B cell (primary cell): ENCODE measurements around the gene HIPK2. TPM values are rescaled to one million over a fixed set of nuclear protein-coding genes. Genes with fewer than 3 reads are reported as not detected.

Experiments used
- ATAC-seq: fragments of 200-7000 bp; cut with Tn5 transposase; one replicate; pipeline ENCODE4 v1.10.0; 2021; ENCODE audit warnings: low read depth, mild to moderate bottlenecking, moderate number of reproducible peaks, moderate library complexity
- CTCF ChIA-PET: fragments of 350-600 bp; sonication (Branson Sonifier 250); formaldehyde crosslinking; loops from one replicate; lab custom pipeline; 2021; ENCODE audit warnings: antibody characterized with exemption, inconsistent platforms; lab: Charles Lee
- POLR2A ChIA-PET: fragments of 350-600 bp; sonication (Branson Sonifier 250); formaldehyde crosslinking; loops from one replicate; lab custom pipeline; 2021; ENCODE audit warnings: antibody characterized with exemption; lab: Charles Lee
- DNase-seq: peaks from one replicate; pipeline ENCODE4 v3.0.0; 2013
- H2AFZ ChIP-seq: 2 replicates; pipeline ENCODE4 v1.6.1; 2012; ENCODE audit warnings: mild to moderate bottlenecking, low read depth, low read length; ENCODE audit not compliant: insufficient read depth, poor library complexity, severe bottlenecking
- H3K27ac ChIP-seq, 2 donors: 1 replicate in 1 of 2; 2 replicates in 1 of 2; pipeline ENCODE4 v1.5.1; 2012 to 2013; ENCODE audit warnings: low read length in 2 of 2, mild to moderate bottlenecking in 2 of 2, moderate library complexity in 1 of 2
- H3K27me3 ChIP-seq, 4 experiments: fragments of 200-600 bp in 1 of 4; sonication (generic) in 1 of 4; replicated peaks in 1 of 4; 1 replicate in 2 of 4; 2 replicates in 2 of 4; pipeline versions ENCODE4 v1.6.1 to v1.7.0; 2013 to 2016; ENCODE audit warnings: low read length in 3 of 4, mild to moderate bottlenecking in 2 of 4, mixed read lengths in 1 of 4, moderate library complexity in 1 of 4; ENCODE audit not compliant: insufficient read depth in 4 of 4, control insufficient read depth in 3 of 4; ENCODE audit errors: control extremely low read depth in 1 of 4
- H3K36me3 ChIP-seq, 2 experiments: replicated peaks in 1 of 2; 1 replicate in 1 of 2; 2 replicates in 1 of 2; pipeline versions ENCODE4 v1.6.1 to v1.7.1; 2013; ENCODE audit warnings: low read length in 1 of 2; ENCODE audit not compliant: insufficient read depth in 2 of 2, control insufficient read depth in 1 of 2; ENCODE audit errors: control extremely low read depth in 1 of 2, extremely low read depth in 1 of 2
- H3K4me1 ChIP-seq, 2 donors: fragments of 200-600 bp in 1 of 2; sonication (generic) in 1 of 2; 1 replicate in 1 of 2; 2 replicates in 1 of 2; pipeline versions ENCODE4 v1.5.1 to v1.6.1; 2013 to 2017; ENCODE audit warnings: low read length in 2 of 2; ENCODE audit not compliant: control insufficient read depth in 2 of 2, insufficient read depth in 2 of 2
- H3K4me2 ChIP-seq: replicated peaks from 2 replicates; pipeline ENCODE3; 2012; ENCODE audit warnings: mild to moderate bottlenecking, low read depth, low read length; ENCODE audit not compliant: poor library complexity, severe bottlenecking
- H3K4me3 ChIP-seq, 5 experiments: fragments of 200-600 bp in 1 of 5; sonication (generic) in 1 of 5; 1 replicate in 3 of 5; 2 replicates in 2 of 5; pipeline versions ENCODE4 v1.5.1 to v1.7.0; 2011 to 2016; ENCODE audit warnings: low read length in 4 of 5, mild to moderate bottlenecking in 4 of 5, low read depth in 2 of 5, control low read depth in 1 of 5, moderate library complexity in 1 of 5; ENCODE audit not compliant: insufficient read depth in 1 of 5; ENCODE audit errors: control extremely low read depth in 1 of 5, extremely low read depth in 1 of 5
- H3K79me2 ChIP-seq: fragments of 200-600 bp; sonication (generic); one replicate; pipeline ENCODE4 v1.6.0; 2016; ENCODE audit warnings: low read length; ENCODE audit not compliant: control insufficient read depth, insufficient read depth
- H3K9ac ChIP-seq: fragments of 200-600 bp; sonication (generic); 2 replicates; pipeline ENCODE4 v1.6.1; 2017; ENCODE audit warnings: mild to moderate bottlenecking, low read length, moderate library complexity
- H3K9me3 ChIP-seq, 3 donors: one replicate each; pipeline versions ENCODE4 v1.6.1 to v1.7.1; 2013; ENCODE audit warnings: low read length in 2 of 3; ENCODE audit not compliant: control insufficient read depth in 2 of 3, insufficient read depth in 1 of 3; ENCODE audit errors: control extremely low read depth in 1 of 3
- H4K20me1 ChIP-seq: 2 replicates; pipeline ENCODE4 v1.6.0; 2012; ENCODE audit warnings: mild to moderate bottlenecking, low read length; ENCODE audit not compliant: insufficient read depth, control insufficient read depth, poor library complexity, severe bottlenecking
- H3K27ac Mint-ChIP-seq: one replicate; pipeline ENCODE4 v1.8.0; 2021; ENCODE audit warnings: mixed read lengths
- H3K27me3 Mint-ChIP-seq: one replicate; pipeline ENCODE4 v1.8.0; 2021; ENCODE audit warnings: mixed read lengths
- H3K4me1 Mint-ChIP-seq: one replicate; pipeline ENCODE4 v1.8.0; 2021; ENCODE audit warnings: mixed read lengths
- H3K4me3 Mint-ChIP-seq: one replicate; pipeline ENCODE4 v1.8.0; 2021; ENCODE audit warnings: mixed read lengths
- H3K9me3 Mint-ChIP-seq: one replicate; pipeline ENCODE4 v1.8.0; 2022; ENCODE audit warnings: mixed read lengths; ENCODE audit not compliant: insufficient read depth
- EZH2 ChIP-seq: IDR thresholded peaks from 2 replicates; pipeline ENCODE4 v1.6.1; 2012; ENCODE audit warnings: borderline replicate concordance, low read depth, mild to moderate bottlenecking, moderate library complexity, low read length; ENCODE audit not compliant: insufficient read depth, poor library complexity, severe bottlenecking
- WGBS: methylation state at CpG from one replicate; pipeline ENCODE4 v1.1.5; 2013; ENCODE audit warnings: missing lambda C conversion rate; ENCODE audit not compliant: insufficient coverage; 5-methylcytosine and 5-hydroxymethylcytosine counted together
- intact Hi-C: fragments of 100-400 bp; cut with micrococcal nuclease; formaldehyde crosslinking; loops from one replicate; pipeline ENCODE4 v1.10.0; 2022
- polyA plus RNA-seq: library from polyadenylated mRNA; depleted of rRNA; stranded (reverse); fragments of >200 nt; gene quantifications from 2 replicates; pipeline ENCODE4 v1.2.3, GENCODE V29; 2012
- total RNA-seq, 2 donors: library from RNA; stranded (reverse); fragments of 120-200 nt in 1 of 2; gene quantifications; 1 replicate in 1 of 2; 2 replicates in 1 of 2; pipeline versions ENCODE4 v1.2.3 to v1.2.4, GENCODE V29; 2013 to 2022
- TF ChIP-seq, protein P1 (sequence below): fragments of 200-600 bp; IDR thresholded peaks from one replicate; pipeline ENCODE4 v1.8.0; 2022; ENCODE audit warnings: antibody characterized with exemption, mild to moderate bottlenecking

Gene HIPK2
- total and polyA plus RNA-seq, 2 donors (not counting 1 experiment from before 2014, with no cell fraction given): 6.8 to 58.2 TPM

- no peak overlapping the region for H3K4me3 Mint-ChIP-seq
- H3K4me1 Mint-ChIP-seq: peaks cover 58% of the 10 kb centered on the region
- no peak overlapping the region for H3K4me2 ChIP-seq
- ChIA-PET CTCF (interaction anchor here (0.5 to 3.6 kb wide), 3 partner anchors 8 to 234 kb away, joined by 3 to 13 read pairs (median 3); no protein-coding TSS in a partner anchor), POLR2A (no interaction called here)
- H3K27me3 Mint-ChIP-seq: no peaks in the 10 kb centered on the region
- peaks cover 25% of the 10 kb centered on the region for H4K20me1 ChIP-seq
- no peak for TF ChIP-seq EZH2
- TF ChIP-seq, protein P1, sequence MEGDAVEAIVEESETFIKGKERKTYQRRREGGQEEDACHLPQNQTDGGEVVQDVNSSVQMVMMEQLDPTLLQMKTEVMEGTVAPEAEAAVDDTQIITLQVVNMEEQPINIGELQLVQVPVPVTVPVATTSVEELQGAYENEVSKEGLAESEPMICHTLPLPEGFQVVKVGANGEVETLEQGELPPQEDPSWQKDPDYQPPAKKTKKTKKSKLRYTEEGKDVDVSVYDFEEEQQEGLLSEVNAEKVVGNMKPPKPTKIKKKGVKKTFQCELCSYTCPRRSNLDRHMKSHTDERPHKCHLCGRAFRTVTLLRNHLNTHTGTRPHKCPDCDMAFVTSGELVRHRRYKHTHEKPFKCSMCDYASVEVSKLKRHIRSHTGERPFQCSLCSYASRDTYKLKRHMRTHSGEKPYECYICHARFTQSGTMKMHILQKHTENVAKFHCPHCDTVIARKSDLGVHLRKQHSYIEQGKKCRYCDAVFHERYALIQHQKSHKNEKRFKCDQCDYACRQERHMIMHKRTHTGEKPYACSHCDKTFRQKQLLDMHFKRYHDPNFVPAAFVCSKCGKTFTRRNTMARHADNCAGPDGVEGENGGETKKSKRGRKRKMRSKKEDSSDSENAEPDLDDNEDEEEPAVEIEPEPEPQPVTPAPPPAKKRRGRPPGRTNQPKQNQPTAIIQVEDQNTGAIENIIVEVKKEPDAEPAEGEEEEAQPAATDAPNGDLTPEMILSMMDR: no peak
- no peak overlapping the region for H3K4me3 ChIP-seq
- H3K27ac Mint-ChIP-seq: peak overlapping the region; percentile 33
- H3K9me3 ChIP-seq: no peaks in the 10 kb centered on the region
- no peak overlapping the region for H3K9ac ChIP-seq
- H3K4me1 ChIP-seq: peaks cover 35 to 39% of the 10 kb centered on the region in 2 donors
- H2AFZ ChIP-seq: no peak overlapping the region
- H3K27me3 ChIP-seq: no peaks in the 10 kb centered on the region
- peaks cover 1 to 4% of the 10 kb centered on the region in 2 experiments for H3K36me3 ChIP-seq
- peaks cover 69% of the 10 kb centered on the region for H3K79me2 ChIP-seq
- ATAC-seq (no peak), DNase-seq (no peak)
- WGBS: 96% methylated on average over 9 of the region's 10 CpGs
- no peaks in the 10 kb centered on the region for H3K9me3 Mint-ChIP-seq
- intact Hi-C loops: no loop called here
- no peak overlapping the region for H3K27ac ChIP-seq
Observed at GRCh38 chr7:139769066-139769465, 8.7 kb downstream of the HIPK2 start.

DNA sequence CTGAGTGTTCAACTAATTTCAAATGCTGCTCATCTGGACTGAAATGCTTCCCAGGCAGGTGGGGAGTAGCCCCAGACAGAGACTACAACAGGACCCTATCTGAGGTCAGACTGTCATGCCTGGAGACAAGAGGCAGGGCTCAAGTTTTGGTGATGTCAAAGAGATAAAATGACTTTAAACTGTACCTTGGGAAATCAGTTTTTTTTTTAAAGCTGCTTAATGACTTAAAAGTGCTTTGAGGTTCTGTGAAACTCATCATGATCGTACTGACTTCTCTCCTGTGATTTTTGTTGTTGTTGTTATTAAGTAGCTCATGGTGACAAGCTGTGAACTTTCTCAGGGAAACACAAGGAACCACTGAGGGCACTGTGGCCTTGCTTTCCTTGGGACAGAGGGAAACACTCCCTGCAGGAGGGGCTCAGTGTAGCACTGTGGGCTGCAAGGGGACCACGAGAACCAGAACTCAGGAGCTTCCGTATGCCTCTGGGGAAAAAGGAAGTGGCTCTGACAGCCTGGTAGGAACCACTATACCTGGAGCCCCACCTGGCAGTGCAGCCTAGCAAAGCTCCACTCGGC is 9.5 kb downstream of the HIPK2 start:
- H3K9me3 Mint-ChIP-seq: no peaks in the 10 kb centered on the region
- Histone ChIP-seq H3K27ac (peak overlapping the region in 1 of 2 donors; percentile 10), H3K79me2 (peaks cover 70% of the 10 kb centered on the region), H3K27me3 (no peaks in the 10 kb centered on the region), H3K36me3 (peaks cover 3 to 4% of the 10 kb centered on the region in 2 experiments), H3K4me3 (no peak overlapping the region), H2AFZ (no peak overlapping the region), H3K4me2 (peak overlapping the region; percentile 41), H3K9me3 (no peaks in the 10 kb centered on the region), H4K20me1 (peaks cover 25% of the 10 kb centered on the region), H3K9ac (no peak overlapping the region), H3K4me1 (peaks cover 30 to 31% of the 10 kb centered on the region in 2 donors)
- 76% methylated on average over 4 of the region's 4 CpGs for WGBS
- peak overlapping the region; percentile 61 for H3K27ac Mint-ChIP-seq
- ChIA-PET CTCF (interaction anchor here (0.5 to 3.6 kb wide), 3 partner anchors 8 to 234 kb away, joined by 3 to 13 read pairs (median 3); no protein-coding TSS in a partner anchor), POLR2A (no interaction called here)
- no peaks in the 10 kb centered on the region for H3K27me3 Mint-ChIP-seq
- no peak for DNase-seq
- TF ChIP-seq, protein P1: no peak
- no peak for TF ChIP-seq EZH2
- ATAC-seq: no peak
- intact Hi-C loops: no loop called here
- H3K4me3 Mint-ChIP-seq: no peak overlapping the region
- H3K4me1 Mint-ChIP-seq: peaks cover 54% of the 10 kb centered on the region
